Endothelial cell (in vitro differentiated cells): ENCODE results near the gene SUSD2. TPM values are rescaled to one million over a fixed set of nuclear protein-coding genes. Genes with fewer than 3 reads are reported as not detected.
"Not testable (repeated sequence)": the region's sequence is repeated elsewhere in the genome, so short reads cannot be mapped to it uniquely, and the experiment has no call there.

Source experiments
- DNase-seq: peaks from one replicate; pipeline ENCODE4 v3.0.0; 2021; ENCODE audit warnings: low spot score
- H3K27ac Mint-ChIP-seq: one replicate; pipeline ENCODE4 v1.8.0; 2021; ENCODE audit warnings: mixed read lengths, inconsistent platforms; ENCODE audit not compliant: unreplicated experiment
- H3K27me3 Mint-ChIP-seq: one replicate; pipeline ENCODE4 v1.8.0; 2021; ENCODE audit warnings: mild to moderate bottlenecking, moderate library complexity, mixed read lengths, inconsistent platforms; ENCODE audit not compliant: unreplicated experiment
- H3K36me3 Mint-ChIP-seq: one replicate; pipeline ENCODE4 v1.8.0; 2021; ENCODE audit warnings: mild to moderate bottlenecking, low read depth, mixed read lengths, inconsistent platforms; ENCODE audit not compliant: unreplicated experiment
- H3K4me1 Mint-ChIP-seq: one replicate; pipeline ENCODE4 v1.8.0; 2021; ENCODE audit warnings: mild to moderate bottlenecking, mixed read lengths, inconsistent platforms; ENCODE audit not compliant: unreplicated experiment
- H3K4me3 Mint-ChIP-seq: one replicate; pipeline ENCODE4 v1.8.0; 2021; ENCODE audit warnings: mild to moderate bottlenecking, mixed read lengths, inconsistent platforms; ENCODE audit not compliant: unreplicated experiment
- H3K9me3 Mint-ChIP-seq: one replicate; pipeline ENCODE4 v1.8.0; 2021; ENCODE audit warnings: mixed read lengths, inconsistent platforms; ENCODE audit not compliant: unreplicated experiment
- CTCF ChIP-seq: fragments of 200-600 bp; sonication (generic); IDR thresholded peaks from one replicate; pipeline ENCODE4 v1.5.0; 2021; ENCODE audit warnings: antibody characterized with exemption; ENCODE audit not compliant: unreplicated experiment
- total RNA-seq: library from RNA; stranded (reverse); fragmentation: NEBNext Ultra II Directional; extraction: Animal tissue kit (Norgen Biotek cat#: 25700); gene quantifications from one replicate; pipeline ENCODE4 v1.2.1, GENCODE V29; 2021; ENCODE audit not compliant: unreplicated experiment

Gene SUSD2
- total RNA-seq, 1 donor from 2014 or later = 0.38 TPM

- H3K36me3 Mint-ChIP-seq = no peaks in the 10 kb centered on the region
- DNase-seq = no peak
- no peak overlapping the region for H3K4me3 Mint-ChIP-seq
Observed at GRCh38 chr22:24207264-24208011, 26.2 kb downstream of the SUSD2 start.

GRCh38 chr22:24208012-24208749, 26.9 kb downstream of the SUSD2 start:
- no peak for TF ChIP-seq CTCF
- Mint-ChIP-seq H3K27me3 (peaks cover 5% of the 10 kb centered on the region), H3K27ac (peak overlapping the region; percentile 98), H3K4me1 (peaks cover 34% of the 10 kb centered on the region), H3K4me3 (no peak overlapping the region), H3K9me3 (no peaks in the 10 kb centered on the region), H3K36me3 (no peaks in the 10 kb centered on the region)
- no peak for DNase-seq

More at GRCh38 chr22:24207264-24208011, 26.2 kb downstream of the SUSD2 start:
- no peak for TF ChIP-seq CTCF
- H3K27ac Mint-ChIP-seq = peak overlapping the region; percentile 98
- H3K9me3 Mint-ChIP-seq = no peaks in the 10 kb centered on the region
- H3K4me1 Mint-ChIP-seq = peaks cover 34% of the 10 kb centered on the region
- peaks cover 5% of the 10 kb centered on the region for H3K27me3 Mint-ChIP-seq

- no peak for TF ChIP-seq CTCF
- Mint-ChIP-seq H3K27ac (peak overlapping the region; percentile 48), H3K36me3 (no peaks in the 10 kb centered on the region), H3K4me3 (no peak overlapping the region), H3K4me1 (peaks cover 34% of the 10 kb centered on the region), H3K27me3 (peaks cover 6% of the 10 kb centered on the region), H3K9me3 (no peaks in the 10 kb centered on the region)
- no peak for DNase-seq
Observed at GRCh38 chr22:24209016-24209415, 27.7 kb downstream of the SUSD2 start.

- TF ChIP-seq CTCF = no peak
- Mint-ChIP-seq H3K4me3 (no peak overlapping the region), H3K27ac (peak overlapping the region; percentile 48)
Observed at GRCh38 chr22:24209687-24210086, 28.4 kb downstream of the SUSD2 start.

GRCh38 chr22:24210409-24210808, 29.1 kb downstream of the SUSD2 start:
- not testable (repeated sequence) for H3K36me3 Mint-ChIP-seq, H3K27ac Mint-ChIP-seq, H3K27me3 Mint-ChIP-seq, H3K9me3 Mint-ChIP-seq, DNase-seq, H3K4me3 Mint-ChIP-seq
- peaks cover 34% of the 10 kb centered on the region for H3K4me1 Mint-ChIP-seq

More at GRCh38 chr22:24209687-24210086, 28.4 kb downstream of the SUSD2 start:
- Mint-ChIP-seq H3K4me1 (peaks cover 36% of the 10 kb centered on the region), H3K27me3 (peaks cover 10% of the 10 kb centered on the region), H3K9me3 (no peaks in the 10 kb centered on the region), H3K36me3 (no peaks in the 10 kb centered on the region)
- no peak for DNase-seq

- not testable (repeated sequence) for DNase-seq, H3K27me3 Mint-ChIP-seq, H3K36me3 Mint-ChIP-seq, H3K9me3 Mint-ChIP-seq, H3K27ac Mint-ChIP-seq, H3K4me3 Mint-ChIP-seq
- H3K4me1 Mint-ChIP-seq = peaks cover 28% of the 10 kb centered on the region
Observed at GRCh38 chr22:24211716-24212115, 30.4 kb downstream of the SUSD2 start.

GRCh38 chr22:24213111-24213510, 31.8 kb downstream of the SUSD2 start:
- not testable (repeated sequence) for H3K27me3 Mint-ChIP-seq, H3K27ac Mint-ChIP-seq, H3K9me3 Mint-ChIP-seq, H3K4me3 Mint-ChIP-seq, H3K36me3 Mint-ChIP-seq, DNase-seq
- H3K4me1 Mint-ChIP-seq = peaks cover 14% of the 10 kb centered on the region
